HCT116 (cell line): Measurements from ENCODE around the gene CHADL. TPM values are rescaled to one million over a fixed set of nuclear protein-coding genes. Genes with fewer than 3 reads are reported as not detected.
A peak's percentile ranks its signal among the peaks of the same experiment; 100 is the strongest.

Experiments
- ATAC-seq: fragments of 200-7000 bp; cut with Tn5 transposase; 2 replicates; pipeline ENCODE4 v1.9.1; 2020; ENCODE audit warnings: mild to moderate bottlenecking, moderate library complexity
- BruUV-seq: library from RNA; stranded (reverse); fragments of 400-500 nt; replicated peaks from 2 replicates; lab custom pipeline; 2021; lab: Mats Ljungman, UMichigan
- CTCF ChIA-PET: fragments of 300-600 bp; sonication (Branson Sonifier 250); formaldehyde crosslinking; loops from one replicate; lab custom pipeline; 2021; ENCODE audit warnings: antibody characterized with exemption; lab: Charles Lee
- POLR2A ChIA-PET: fragments of 300-600, 350-600 bp; sonication (Branson Sonifier 250); formaldehyde crosslinking; loops from one replicate; lab custom pipeline; 2021; ENCODE audit warnings: antibody characterized with exemption; lab: Charles Lee
- RAD21 ChIA-PET, 2 experiments: fragments of 300-600 bp; sonication (Branson Sonifier 250); formaldehyde crosslinking; loops; one replicate each; lab custom pipeline; 2023; ENCODE audit warnings: low total read pairs in 2 of 2; ENCODE audit not compliant: uncharacterized antibody in 2 of 2, unreplicated experiment in 2 of 2, low non-redundant PET in 1 of 2; lab: Charles Lee
- DNase-seq: peaks from one replicate; pipeline ENCODE4 v3.0.0-alpha.2; 2010; ENCODE audit warnings: low read depth, low spot score
- H2AFZ ChIP-seq: fragments of 200-600 bp; shearing (Covaris generic), sonication (generic); 2 replicates; pipeline ENCODE4 v1.6.1; 2017; ENCODE audit warnings: low read depth, mixed run types, mixed read lengths, antibody characterized with exemption, low read length; ENCODE audit not compliant: poor library complexity, severe bottlenecking
- H3K27ac ChIP-seq: 2 replicates; pipeline ENCODE4 v1.5.1; 2012; ENCODE audit warnings: low read depth, low read length
- H3K27me3 ChIP-seq: fragments of 200-600 bp; sonication (generic); 2 replicates; pipeline ENCODE4 v1.6.1; 2016; ENCODE audit warnings: mixed run types, low read length, mixed read lengths; ENCODE audit not compliant: insufficient read depth
- H3K36me3 ChIP-seq, 2 experiments: fragments of 200-500 bp in 1 of 2; fragments of 200-600 bp in 1 of 2; sonication (Bioruptor generic) in 1 of 2; sonication (generic) in 1 of 2; 2 replicates each; pipeline versions ENCODE4 v1.5.1 to v1.6.1; 2014 to 2016; ENCODE audit warnings: low read length in 2 of 2, inconsistent platforms in 1 of 2, mixed read lengths in 1 of 2, mixed run types in 1 of 2; ENCODE audit not compliant: insufficient read depth in 2 of 2, control insufficient read depth in 1 of 2
- H3K4me1 ChIP-seq, 2 experiments: fragments of 200-600 bp in 1 of 2; sonication (generic) in 1 of 2; 2 replicates each; pipeline versions ENCODE4 v1.5.1 to v1.6.1; 2012 to 2017; ENCODE audit warnings: low read length in 2 of 2, inconsistent platforms in 1 of 2, mild to moderate bottlenecking in 1 of 2, mixed read lengths in 1 of 2, mixed run types in 1 of 2, moderate library complexity in 1 of 2; ENCODE audit not compliant: insufficient read depth in 2 of 2, control insufficient read depth in 1 of 2
- H3K4me2 ChIP-seq: fragments of 200-600 bp; sonication (generic); 2 replicates; pipeline ENCODE4 v1.6.1; 2017; ENCODE audit warnings: mixed run types, low read length, mixed read lengths
- H3K4me3 ChIP-seq, 2 experiments: fragments of 200-600 bp in 1 of 2; sonication (generic) in 1 of 2; replicated peaks in 1 of 2; 2 replicates each; pipeline ENCODE4 v1.5.1; 2011 to 2016; ENCODE audit warnings: low read length in 2 of 2, control low read depth in 1 of 2, low read depth in 1 of 2, mild to moderate bottlenecking in 1 of 2, mixed read lengths in 1 of 2, mixed run types in 1 of 2
- H3K79me2 ChIP-seq: fragments of 200-600 bp; sonication (generic); 2 replicates; pipeline ENCODE4 v1.6.1; 2017; ENCODE audit warnings: mild to moderate bottlenecking, mixed run types, low read length, moderate library complexity, mixed read lengths; ENCODE audit not compliant: insufficient read depth
- H3K9ac ChIP-seq: fragments of 200-600 bp; sonication (generic); 2 replicates; pipeline ENCODE4 v1.6.1; 2016; ENCODE audit warnings: low read length, mixed read lengths
- H3K9me2 ChIP-seq: fragments of 200-600 bp; sonication (generic), shearing (Covaris generic); 2 replicates; pipeline ENCODE4 v1.6.1; 2017; ENCODE audit warnings: mixed run types, mild to moderate bottlenecking, moderate library complexity; ENCODE audit not compliant: insufficient read depth
- H3K9me3 ChIP-seq, 2 experiments: fragments of 200-500 bp in 1 of 2; fragments of 200-600 bp in 1 of 2; sonication (Bioruptor generic) in 1 of 2; sonication (generic) in 1 of 2; 2 replicates each; pipeline ENCODE4 v1.6.1; 2014 to 2017; ENCODE audit warnings: low read length in 2 of 2, mixed read lengths in 2 of 2, inconsistent platforms in 1 of 2, low read depth in 1 of 2, mild to moderate bottlenecking in 1 of 2, mixed run types in 1 of 2, moderate library complexity in 1 of 2; ENCODE audit not compliant: control insufficient read depth in 1 of 2, insufficient read depth in 1 of 2
- H4K20me1 ChIP-seq: fragments of 200-600 bp; sonication (generic), shearing (Covaris generic); 2 replicates; pipeline ENCODE4 v1.6.1; 2017; ENCODE audit warnings: mixed run types, mild to moderate bottlenecking, moderate library complexity; ENCODE audit not compliant: insufficient read depth
- CBX3 ChIP-seq: IDR thresholded peaks from 2 replicates; pipeline ENCODE4 v1.6.1; 2012; ENCODE audit warnings: low read depth
- CEBPB ChIP-seq: IDR thresholded peaks from 2 replicates; pipeline ENCODE4 v1.6.1; 2012; ENCODE audit warnings: low read depth
- EGR1 ChIP-seq: IDR thresholded peaks from 2 replicates; pipeline ENCODE4 v1.6.1; 2012; ENCODE audit warnings: low read depth
- ELF1 ChIP-seq: IDR thresholded peaks from 2 replicates; pipeline ENCODE4 v1.6.1; 2012; ENCODE audit warnings: low read depth, borderline replicate concordance
- JUND ChIP-seq: IDR thresholded peaks from 2 replicates; pipeline ENCODE4 v1.6.1; 2012
- MAX ChIP-seq: IDR thresholded peaks from 2 replicates; pipeline ENCODE4 v1.6.1; 2012
- POLR2A ChIP-seq: IDR thresholded peaks from 2 replicates; pipeline ENCODE4 v1.7.0; 2011; ENCODE audit warnings: borderline replicate concordance; ENCODE audit not compliant: insufficient read depth, insufficient read length; ENCODE audit errors: extremely low read depth
- RAD21 ChIP-seq: IDR thresholded peaks from 2 replicates; pipeline ENCODE4 v1.6.1; 2012; ENCODE audit warnings: low read depth, mild to moderate bottlenecking
- REST ChIP-seq: IDR thresholded peaks from 2 replicates; pipeline ENCODE4 v1.6.1; 2012; ENCODE audit warnings: low read depth
- SIN3A ChIP-seq: IDR thresholded peaks from 2 replicates; pipeline ENCODE4 v1.6.1; 2012; ENCODE audit warnings: low read depth
- SP1 ChIP-seq: IDR thresholded peaks from 2 replicates; pipeline ENCODE4 v1.6.1; 2012; ENCODE audit warnings: low read depth
- SRF ChIP-seq: IDR thresholded peaks from 2 replicates; pipeline ENCODE4 v1.6.1; 2012; ENCODE audit warnings: low read depth
- YY1 ChIP-seq: IDR thresholded peaks from 2 replicates; pipeline ENCODE4 v1.6.1; 2011; ENCODE audit warnings: low read length, low read depth, moderate library complexity, mild to moderate bottlenecking; ENCODE audit not compliant: insufficient replicate concordance; ENCODE audit errors: extremely low read depth
- ZFX ChIP-seq: fragments of 450-650 bp; IDR thresholded peaks from 2 replicates; pipeline ENCODE4 v1.6.1; 2017
- intact Hi-C: fragments of 100-400 bp; cut with micrococcal nuclease; formaldehyde crosslinking; loops from 2 replicates; pipeline ENCODE4 v1.10.0; 2022
- total RNA-seq: library from RNA; stranded (reverse); gene quantifications from one replicate; pipeline ENCODE4 v1.2.1, GENCODE V29; 2021; ENCODE audit not compliant: unreplicated experiment
- TF ChIP-seq, protein P1 (sequence below): IDR thresholded peaks from 2 replicates; pipeline ENCODE4 v1.6.1; 2012

Gene CHADL
- total RNA-seq, 1 experiment from 2014 or later: 0.47 TPM

DNA sequence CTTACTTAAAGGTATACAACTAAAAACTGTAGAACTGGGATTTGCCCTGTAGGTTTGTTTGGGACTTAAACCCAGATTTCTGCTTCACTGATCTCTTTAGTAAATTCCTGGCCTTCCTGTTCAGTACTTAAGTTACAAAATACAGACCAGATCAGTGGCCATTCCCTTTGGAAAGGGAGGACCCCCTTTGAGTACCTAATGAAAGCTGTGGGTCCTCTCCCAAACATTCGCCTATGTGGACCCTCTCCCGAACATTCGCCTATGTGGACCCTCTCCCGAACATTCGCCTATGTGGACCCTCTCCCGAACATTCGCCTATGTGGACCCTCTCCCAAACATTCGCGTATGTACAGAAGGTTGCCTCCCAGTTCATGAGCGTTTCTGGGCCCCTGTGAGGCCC lies 25.3 kb downstream of the CHADL start:
- ChIA-PET POLR2A (no interaction called here), CTCF (no interaction called here), RAD21 (no interaction called here)
- no peaks in the 10 kb centered on the region for H3K9me3 ChIP-seq
- no peak overlapping the region for H3K4me3 ChIP-seq
- no peaks in the 10 kb centered on the region for H3K27me3 ChIP-seq
- H3K4me1 ChIP-seq: no peaks in the 10 kb centered on the region
- no peaks in the 10 kb centered on the region for H3K9me2 ChIP-seq
- peaks cover 5 to 13% of the 10 kb centered on the region in 2 experiments; a peak in 2 of 4 replicates for H3K36me3 ChIP-seq
- no peak for ATAC-seq
- no peak overlapping the region for H3K9ac ChIP-seq
- intact Hi-C loops: no loop called here
- no peak overlapping the region for H3K4me2 ChIP-seq
- no peaks in the 10 kb centered on the region for H3K79me2 ChIP-seq
- BruUV-seq: no TSS peak
- DNase-seq: no peak
- no peak for TF ChIP-seq REST
- no peak for TF ChIP-seq EGR1
- H2AFZ ChIP-seq: no peak overlapping the region
- H3K27ac ChIP-seq: no peak overlapping the region
- no peaks in the 10 kb centered on the region for H4K20me1 ChIP-seq

DNA sequence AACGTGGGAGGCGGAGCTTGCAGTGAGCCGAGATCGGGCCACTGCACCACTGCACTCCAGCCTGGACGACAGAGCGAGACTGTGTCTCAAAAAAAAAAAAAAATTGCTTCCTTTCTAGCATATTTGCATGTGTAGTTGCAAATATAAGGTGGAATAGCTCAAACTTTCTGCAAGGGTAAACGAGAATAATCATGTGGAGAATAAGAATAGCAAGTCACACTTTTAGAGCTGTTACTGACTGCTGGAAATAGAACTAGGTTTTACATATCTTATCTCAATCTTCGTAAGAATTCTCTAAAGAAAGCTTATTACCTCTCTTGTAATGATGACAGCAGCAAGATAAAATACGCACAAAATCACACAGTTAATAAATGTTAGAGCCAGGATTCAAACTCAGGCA lies 34.0 kb downstream of the CHADL start:
- POLR2A ChIA-PET: no interaction called here
- BruUV-seq: TSS peak; percentile 47
- H3K4me1 ChIP-seq: peaks cover 0 to 11% of the 10 kb centered on the region in 2 experiments; a peak in 1 of 4 replicates
- H4K20me1 ChIP-seq: no peaks in the 10 kb centered on the region
- CTCF ChIA-PET: interaction anchor here (1.0 kb wide), 1 partner anchor 284 kb away, joined by 3 read pairs; no protein-coding TSS in a partner anchor
- H3K27ac ChIP-seq: no peak overlapping the region
- H3K4me2 ChIP-seq: no peak overlapping the region
- H2AFZ ChIP-seq: no peak overlapping the region
- H3K36me3 ChIP-seq: peaks cover 0 to 3% of the 10 kb centered on the region in 2 experiments; a peak in 1 of 4 replicates
- intact Hi-C loops: no loop called here
- no peak overlapping the region for H3K9ac ChIP-seq
- no peaks in the 10 kb centered on the region for H3K9me2 ChIP-seq
- H3K27me3 ChIP-seq: no peaks in the 10 kb centered on the region
- ATAC-seq: no peak
- H3K79me2 ChIP-seq: peaks cover 35% of the 10 kb centered on the region
- H3K9me3 ChIP-seq: no peaks in the 10 kb centered on the region
- RAD21 ChIA-PET: no interaction called here
- no peak for DNase-seq
- H3K4me3 ChIP-seq: no peak overlapping the region
- TF ChIP-seq EGR1 (no peak), ZFX (no peak), MAX (no peak), JUND (no peak), CBX3 (no peak), ELF1 (no peak), YY1 (no peak), SIN3A (no peak), CEBPB (no peak), POLR2A (no peak), RAD21 (no peak), REST (no peak), SRF (no peak), SP1 (no peak)
- TF ChIP-seq, protein P1, sequence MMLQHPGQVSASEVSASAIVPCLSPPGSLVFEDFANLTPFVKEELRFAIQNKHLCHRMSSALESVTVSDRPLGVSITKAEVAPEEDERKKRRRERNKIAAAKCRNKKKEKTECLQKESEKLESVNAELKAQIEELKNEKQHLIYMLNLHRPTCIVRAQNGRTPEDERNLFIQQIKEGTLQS: no peak
